ENCODE measurements around the gene AMN.

The AMN gene

DNA sequence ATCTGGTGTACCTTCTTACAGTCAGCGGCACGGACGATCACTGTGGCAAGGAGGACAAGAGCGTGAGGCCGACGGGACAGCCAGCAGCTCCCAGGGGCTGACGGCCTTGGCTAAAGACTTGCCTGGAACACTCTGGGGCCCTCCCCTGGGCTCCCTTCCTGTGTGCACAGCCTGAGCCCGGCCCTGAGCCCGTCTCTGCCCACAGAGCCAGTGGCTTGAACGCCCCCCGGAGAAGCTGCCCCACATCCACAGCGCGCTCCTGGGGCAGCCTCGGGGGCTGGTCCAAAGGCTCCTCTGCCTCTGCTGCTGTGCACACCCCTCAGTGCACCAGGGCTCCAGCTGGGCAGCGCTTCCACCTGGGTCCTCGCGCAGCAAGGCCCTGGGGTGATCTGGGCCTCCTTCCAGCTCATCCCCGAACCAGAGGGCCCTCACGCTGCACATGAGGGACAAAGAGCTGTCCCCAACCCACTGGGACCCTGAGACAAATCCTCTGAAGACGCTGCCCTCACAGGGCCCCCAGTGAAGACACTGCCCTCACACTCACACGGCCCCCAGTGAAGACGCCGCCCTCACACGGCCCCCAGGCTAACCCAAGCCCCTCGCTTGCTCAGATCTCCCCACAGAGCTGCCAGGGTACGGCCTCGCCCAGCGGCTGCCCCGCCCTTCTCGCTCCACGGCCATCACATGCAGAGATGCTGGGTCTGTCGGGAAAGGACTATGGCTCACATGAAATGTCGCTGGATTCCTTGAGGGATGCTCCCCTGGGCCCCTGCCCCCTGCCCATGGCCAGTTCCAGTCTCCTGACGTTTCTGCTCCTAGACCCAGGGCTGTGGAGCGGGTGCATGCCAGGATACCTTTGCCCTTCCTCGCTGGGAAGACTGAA is 22.2 kb downstream of the AMN start:
- no peaks in the 10 kb centered on the region for H3K9me3 ChIP-seq (ENCODE audit: control extremely low read depth in 1 of 5, control insufficient read depth in 4 of 5, insufficient read depth in 2 of 5, low read depth in 1 of 5, low read length in 4 of 5)
- no peaks in the 10 kb centered on the region for H3K27me3 ChIP-seq (replicated peaks in 2 of 5; ENCODE audit: control insufficient read depth in 4 of 5, insufficient read depth in 5 of 5, low read length in 4 of 5)
- WGBS (ENCODE audit: insufficient coverage) = 98% methylated on average over 33 of the region's 36 CpGs
- H3K4me3 ChIP-seq (ENCODE audit: control insufficient read depth in 1 of 7, extremely low read depth in 1 of 7, insufficient read depth in 4 of 7, low read depth in 2 of 7, low read length in 6 of 7) = no peak overlapping the region
- H3K4me1 ChIP-seq (ENCODE audit: control extremely low read depth in 1 of 4, control insufficient read depth in 4 of 4, insufficient read depth in 4 of 4, low read length in 3 of 4) = peaks cover 0 to 11% (median 7%) of the 10 kb centered on the region in 4 experiments
- H3K36me3 ChIP-seq (ENCODE audit: control insufficient read depth in 4 of 4, insufficient read depth in 4 of 4, low read length in 3 of 4) = peaks cover 0 to 27% (median 4%) of the 10 kb centered on the region in 4 experiments
- CTCF ChIA-PET = interaction anchor here (0.6 kb wide), 1 partner anchor 45 kb away, joined by 4 read pairs; no protein-coding TSS in a partner anchor
- POLR2A ChIA-PET = no interaction called here
- H3K27ac ChIP-seq (ENCODE audit: insufficient read depth in 1 of 2, low read depth in 1 of 2, low read length in 2 of 2, poor library complexity in 1 of 2, severe bottlenecking in 2 of 2) = no peak overlapping the region
- no peak for DNase-seq

DNA sequence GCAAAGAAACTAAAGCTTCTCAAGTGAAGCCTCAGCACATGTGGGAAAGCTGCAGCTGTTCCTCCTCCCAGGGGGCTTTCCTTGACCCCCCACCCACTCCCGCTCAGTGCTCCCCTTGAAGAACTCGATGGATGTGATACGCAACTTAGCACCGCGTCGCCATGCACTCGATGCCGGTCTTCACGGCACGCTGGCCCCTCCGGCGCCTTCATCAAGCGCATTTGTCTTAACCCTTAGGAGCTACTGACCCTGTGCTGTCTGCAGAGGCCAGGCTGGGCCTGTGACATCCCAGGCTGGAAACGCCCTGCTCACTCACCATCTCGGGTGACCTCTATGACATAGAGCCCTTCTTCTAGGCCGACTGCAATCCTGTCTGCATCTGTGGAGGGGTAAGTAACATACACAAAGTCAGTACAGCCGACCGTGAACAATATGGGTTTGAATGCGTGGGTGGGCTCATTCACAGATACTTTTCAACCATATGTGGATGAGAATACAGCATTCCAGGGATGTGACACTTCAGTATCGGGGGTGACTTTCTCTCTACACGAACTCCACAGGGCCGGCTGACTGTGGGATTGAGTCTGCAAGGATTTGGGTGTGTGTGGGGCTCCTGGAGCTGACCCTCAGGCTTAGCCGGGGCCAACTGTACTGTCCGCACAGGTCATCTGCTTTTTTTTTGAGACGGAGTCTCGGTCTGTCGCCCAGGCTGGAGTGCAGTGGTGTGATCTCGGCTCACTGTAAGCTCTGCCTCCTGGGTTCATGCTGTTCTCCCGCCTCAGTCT is 23.1 kb downstream of the AMN start:
- peaks cover 0 to 31% (median 5%) of the 10 kb centered on the region in 4 experiments for H3K36me3 ChIP-seq (ENCODE audit: control insufficient read depth in 4 of 4, insufficient read depth in 4 of 4, low read length in 3 of 4)
- WGBS (ENCODE audit: insufficient coverage) = 92% methylated on average over 23 of the region's 29 CpGs
- H3K27me3 ChIP-seq (replicated peaks in 2 of 5; ENCODE audit: control insufficient read depth in 4 of 5, insufficient read depth in 5 of 5, low read length in 4 of 5) = no peaks in the 10 kb centered on the region
- ChIA-PET CTCF (no interaction called here), POLR2A (interaction anchor here (0.6 kb wide), 1 partner anchor 17 kb away, joined by 3 read pairs; no protein-coding TSS in a partner anchor)
- no peak overlapping the region for H3K4me3 ChIP-seq (ENCODE audit: control insufficient read depth in 1 of 7, extremely low read depth in 1 of 7, insufficient read depth in 4 of 7, low read depth in 2 of 7, low read length in 6 of 7)
- no peak for DNase-seq
- peaks cover 0 to 11% (median 7%) of the 10 kb centered on the region in 4 experiments for H3K4me1 ChIP-seq (ENCODE audit: control extremely low read depth in 1 of 4, control insufficient read depth in 4 of 4, insufficient read depth in 4 of 4, low read length in 3 of 4)
- H3K27ac ChIP-seq (ENCODE audit: insufficient read depth in 1 of 2, low read depth in 1 of 2, low read length in 2 of 2, poor library complexity in 1 of 2, severe bottlenecking in 2 of 2) = no peak overlapping the region
- no peaks in the 10 kb centered on the region for H3K9me3 ChIP-seq (ENCODE audit: control extremely low read depth in 1 of 5, control insufficient read depth in 4 of 5, insufficient read depth in 2 of 5, low read depth in 1 of 5, low read length in 4 of 5)

DNA sequence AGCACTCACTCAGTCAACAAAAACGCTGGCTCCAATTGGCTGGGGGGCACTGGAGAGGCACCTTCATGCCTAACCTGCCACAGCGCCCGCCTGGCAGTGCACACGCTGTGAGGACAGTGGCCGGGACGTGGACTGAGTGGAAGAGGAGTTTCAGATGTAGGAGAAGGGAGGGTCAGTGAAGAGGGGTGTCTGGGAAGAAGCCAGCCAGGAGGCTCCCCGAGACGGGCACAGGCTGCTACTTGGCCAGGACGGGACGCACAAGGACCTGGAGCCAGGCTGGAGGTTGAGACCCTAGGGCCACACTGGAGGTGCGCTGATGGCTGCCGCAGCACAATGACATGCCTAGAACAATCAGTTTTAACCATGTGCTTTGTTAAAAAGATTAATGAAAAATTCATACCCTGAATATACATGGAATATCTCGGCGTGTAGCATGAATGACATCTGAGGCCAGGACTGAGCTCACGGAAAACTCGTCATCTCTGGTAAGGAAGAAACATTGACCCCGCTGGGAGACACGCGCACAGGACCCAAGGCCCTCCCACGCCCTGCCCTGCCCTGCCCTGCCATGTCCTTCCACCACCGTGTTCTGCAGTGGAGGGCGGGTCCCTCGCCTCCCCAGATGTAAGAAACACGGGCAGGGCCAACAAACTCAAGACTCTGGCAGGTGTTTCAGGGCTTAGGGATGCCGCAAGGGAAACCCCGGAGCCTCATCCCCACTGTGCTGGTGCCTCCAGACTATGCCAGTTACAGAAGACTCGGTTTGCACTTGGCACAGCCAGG is 25.0 kb downstream of the AMN start:
- Histone ChIP-seq H3K4me1 (ENCODE audit: control extremely low read depth in 1 of 4, control insufficient read depth in 4 of 4, insufficient read depth in 4 of 4, low read length in 3 of 4) (peaks cover 0 to 11% (median 7%) of the 10 kb centered on the region in 4 experiments), H3K4me3 (ENCODE audit: control insufficient read depth in 1 of 7, extremely low read depth in 1 of 7, insufficient read depth in 4 of 7, low read depth in 2 of 7, low read length in 6 of 7) (no peak overlapping the region), H3K36me3 (ENCODE audit: control insufficient read depth in 4 of 4, insufficient read depth in 4 of 4, low read length in 3 of 4) (peaks cover 0 to 33% (median 5%) of the 10 kb centered on the region in 4 experiments), H3K9me3 (ENCODE audit: control extremely low read depth in 1 of 5, control insufficient read depth in 4 of 5, insufficient read depth in 2 of 5, low read depth in 1 of 5, low read length in 4 of 5) (no peaks in the 10 kb centered on the region), H3K27ac (ENCODE audit: insufficient read depth in 1 of 2, low read depth in 1 of 2, low read length in 2 of 2, poor library complexity in 1 of 2, severe bottlenecking in 2 of 2) (no peak overlapping the region), H3K27me3 (replicated peaks in 2 of 5; ENCODE audit: control insufficient read depth in 4 of 5, insufficient read depth in 5 of 5, low read length in 4 of 5) (no peaks in the 10 kb centered on the region)
- ChIA-PET CTCF (interaction anchor here (0.8 kb wide), 1 partner anchor 34 kb away, joined by 3 read pairs; no protein-coding TSS in a partner anchor), POLR2A (interaction anchor here (0.6 to 0.7 kb wide), 2 partner anchors 21 to 34 kb away, joined by 3 read pairs; no protein-coding TSS in a partner anchor)
- DNase-seq = no peak
- WGBS (ENCODE audit: insufficient coverage) = 94% methylated on average over 19 of the region's 27 CpGs

DNA sequence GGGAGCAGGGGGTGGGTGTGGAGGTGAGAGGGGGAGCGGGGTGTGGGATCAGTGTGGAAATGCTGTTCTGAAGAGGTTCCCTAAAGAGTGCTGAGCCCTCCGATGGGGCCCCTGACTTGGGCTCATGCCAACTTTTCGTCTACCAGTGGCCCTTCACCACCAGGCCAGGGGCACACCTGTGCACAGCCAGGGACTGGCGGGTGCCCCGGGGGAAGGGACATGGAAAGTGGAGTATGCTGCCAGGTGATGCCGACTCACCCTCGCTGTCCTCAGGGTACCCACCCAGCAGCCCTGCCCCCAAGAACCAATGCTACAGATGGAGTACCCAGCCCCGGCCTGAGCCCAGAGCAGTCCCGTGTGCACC is 26.2 kb downstream of the AMN start:
- POLR2A ChIA-PET = no interaction called here
- WGBS (ENCODE audit: insufficient coverage) = 90% methylated on average over 6 of the region's 9 CpGs

GRCh38 chr14:102949062-102949800 is 26.8 kb downstream of the AMN start:
- ChIA-PET CTCF (no interaction called here), POLR2A (no interaction called here)
- peaks cover 0 to 21% (median 7%) of the 10 kb centered on the region in 4 experiments for H3K4me1 ChIP-seq (ENCODE audit: control extremely low read depth in 1 of 4, control insufficient read depth in 4 of 4, insufficient read depth in 4 of 4, low read length in 3 of 4)
- 88% methylated on average over 25 of the region's 28 CpGs for WGBS (ENCODE audit: insufficient coverage)
- H3K9me3 ChIP-seq (ENCODE audit: control extremely low read depth in 1 of 5, control insufficient read depth in 4 of 5, insufficient read depth in 2 of 5, low read depth in 1 of 5, low read length in 4 of 5) = no peaks in the 10 kb centered on the region
- H3K27ac ChIP-seq (ENCODE audit: insufficient read depth in 1 of 2, low read depth in 1 of 2, low read length in 2 of 2, poor library complexity in 1 of 2, severe bottlenecking in 2 of 2) = no peak overlapping the region
- no peaks in the 10 kb centered on the region for H3K27me3 ChIP-seq (replicated peaks in 2 of 5; ENCODE audit: control insufficient read depth in 4 of 5, insufficient read depth in 5 of 5, low read length in 4 of 5)
- H3K36me3 ChIP-seq (ENCODE audit: control insufficient read depth in 4 of 4, insufficient read depth in 4 of 4, low read length in 3 of 4) = peaks cover 0 to 33% (median 7%) of the 10 kb centered on the region in 4 experiments
- H3K4me3 ChIP-seq (ENCODE audit: control insufficient read depth in 1 of 7, extremely low read depth in 1 of 7, insufficient read depth in 4 of 7, low read depth in 2 of 7, low read length in 6 of 7) = no peak overlapping the region
- peak in 2 of 3 donors; percentile 51 to 66 for DNase-seq

More for the DNA sequence above, 26.2 kb downstream of the AMN start:
- Histone ChIP-seq H3K4me1 (ENCODE audit: control extremely low read depth in 1 of 4, control insufficient read depth in 4 of 4, insufficient read depth in 4 of 4, low read length in 3 of 4) (peaks cover 0 to 21% (median 7%) of the 10 kb centered on the region in 4 experiments), H3K9me3 (ENCODE audit: control extremely low read depth in 1 of 5, control insufficient read depth in 4 of 5, insufficient read depth in 2 of 5, low read depth in 1 of 5, low read length in 4 of 5) (no peaks in the 10 kb centered on the region), H3K36me3 (ENCODE audit: control insufficient read depth in 4 of 4, insufficient read depth in 4 of 4, low read length in 3 of 4) (peaks cover 0 to 37% (median 7%) of the 10 kb centered on the region in 4 experiments), H3K27ac (ENCODE audit: insufficient read depth in 1 of 2, low read depth in 1 of 2, low read length in 2 of 2, poor library complexity in 1 of 2, severe bottlenecking in 2 of 2) (no peak overlapping the region), H3K4me3 (ENCODE audit: control insufficient read depth in 1 of 7, extremely low read depth in 1 of 7, insufficient read depth in 4 of 7, low read depth in 2 of 7, low read length in 6 of 7) (no peak overlapping the region), H3K27me3 (replicated peaks in 2 of 5; ENCODE audit: control insufficient read depth in 4 of 5, insufficient read depth in 5 of 5, low read length in 4 of 5) (no peaks in the 10 kb centered on the region)
- CTCF ChIA-PET = no interaction called here
- DNase-seq = no peak

DNA sequence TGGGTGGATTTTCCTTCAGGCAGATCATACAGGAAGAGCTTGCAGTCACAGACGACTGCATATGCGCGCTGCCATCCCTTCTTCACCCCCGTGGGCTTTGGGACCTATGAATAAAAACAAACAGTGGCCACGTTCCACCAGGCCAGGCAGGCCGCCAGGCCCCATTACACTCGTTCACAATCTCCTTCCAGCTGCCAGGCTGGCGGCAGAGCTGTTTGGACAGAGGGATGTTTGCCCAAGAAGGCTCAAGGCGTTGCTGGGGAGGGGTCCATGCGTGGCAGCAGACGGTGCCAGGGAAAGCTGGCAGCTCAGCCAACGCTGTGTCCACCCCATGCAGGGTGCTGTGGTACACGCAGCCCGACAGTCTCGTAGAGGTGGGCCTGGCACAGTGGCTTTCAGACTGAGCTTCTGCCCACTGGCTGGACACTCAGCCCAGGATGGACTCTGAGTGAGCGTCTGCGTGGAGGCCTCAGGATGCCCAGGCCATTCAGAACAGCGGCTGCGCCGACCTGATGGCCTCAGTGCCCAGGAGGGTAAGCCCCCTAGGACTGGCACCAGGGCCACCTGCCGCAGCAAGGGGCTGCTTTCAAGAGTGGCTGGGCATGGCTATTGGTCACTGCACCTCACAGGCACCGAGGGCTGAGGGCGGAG is 27.5 kb downstream of the AMN start:
- Histone ChIP-seq H3K4me3 (ENCODE audit: control insufficient read depth in 1 of 7, extremely low read depth in 1 of 7, insufficient read depth in 4 of 7, low read depth in 2 of 7, low read length in 6 of 7) (no peak overlapping the region), H3K9me3 (ENCODE audit: control extremely low read depth in 1 of 5, control insufficient read depth in 4 of 5, insufficient read depth in 2 of 5, low read depth in 1 of 5, low read length in 4 of 5) (no peaks in the 10 kb centered on the region), H3K27me3 (replicated peaks in 2 of 5; ENCODE audit: control insufficient read depth in 4 of 5, insufficient read depth in 5 of 5, low read length in 4 of 5) (no peaks in the 10 kb centered on the region), H3K27ac (ENCODE audit: insufficient read depth in 1 of 2, low read depth in 1 of 2, low read length in 2 of 2, poor library complexity in 1 of 2, severe bottlenecking in 2 of 2) (no peak overlapping the region), H3K4me1 (ENCODE audit: control extremely low read depth in 1 of 4, control insufficient read depth in 4 of 4, insufficient read depth in 4 of 4, low read length in 3 of 4) (peaks cover 0 to 21% (median 7%) of the 10 kb centered on the region in 4 experiments), H3K36me3 (ENCODE audit: control insufficient read depth in 4 of 4, insufficient read depth in 4 of 4, low read length in 3 of 4) (peaks cover 0 to 35% (median 7%) of the 10 kb centered on the region in 4 experiments)
- 97% methylated on average over 23 of the region's 23 CpGs for WGBS (ENCODE audit: insufficient coverage)
- CTCF ChIA-PET = no interaction called here
- POLR2A ChIA-PET = interaction anchor here (0.7 kb wide), 1 partner anchor 20 kb away, joined by 3 read pairs; no protein-coding TSS in a partner anchor
- no peak for DNase-seq

All from common myeloid progenitor, CD34-positive (primary cell).